Amniotic stem cell (primary cell): Measurements from ENCODE around the gene NOSTRIN.
"Not testable (repeated sequence)": the region's sequence is repeated elsewhere in the genome, so short reads cannot be mapped to it uniquely, and the experiment has no call there.

Experiments used
- DNase-seq: peaks from one replicate; lab custom pipeline; 2025; lab: John Stamatoyannopoulos, UW

The NOSTRIN gene

DNA sequence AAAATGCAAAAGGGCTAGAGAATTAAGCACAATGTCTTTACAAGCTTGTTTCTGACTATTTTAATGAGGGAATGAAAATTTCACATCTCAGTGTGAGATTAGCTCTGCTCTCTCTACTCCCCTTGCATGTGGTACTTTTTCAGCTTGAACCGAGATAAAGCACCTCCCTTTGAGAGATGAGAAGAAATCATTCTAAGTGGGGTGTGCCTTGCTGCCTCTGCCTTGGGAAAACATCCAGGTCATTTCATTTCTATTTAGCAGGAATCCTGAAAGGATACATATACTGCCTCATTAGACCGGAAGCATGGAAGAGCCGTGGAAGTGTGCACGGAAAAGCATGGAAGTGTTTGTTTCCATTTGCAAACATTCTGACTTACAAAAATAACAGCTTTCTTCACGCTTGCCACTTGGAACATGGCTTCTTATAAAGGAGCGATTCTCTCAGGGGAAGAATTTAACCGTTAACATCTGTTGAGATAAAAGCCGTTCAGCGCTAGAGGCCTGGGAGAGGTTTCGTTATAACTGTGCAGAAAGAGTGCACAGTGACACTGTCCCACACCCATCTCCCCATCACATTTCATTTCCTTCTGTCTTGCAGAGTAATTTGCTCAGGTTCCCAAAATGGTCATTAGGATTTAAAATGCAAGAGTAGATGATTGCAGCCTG, 16.7 kb downstream of the NOSTRIN start:
- DNase-seq = no peak

DNA sequence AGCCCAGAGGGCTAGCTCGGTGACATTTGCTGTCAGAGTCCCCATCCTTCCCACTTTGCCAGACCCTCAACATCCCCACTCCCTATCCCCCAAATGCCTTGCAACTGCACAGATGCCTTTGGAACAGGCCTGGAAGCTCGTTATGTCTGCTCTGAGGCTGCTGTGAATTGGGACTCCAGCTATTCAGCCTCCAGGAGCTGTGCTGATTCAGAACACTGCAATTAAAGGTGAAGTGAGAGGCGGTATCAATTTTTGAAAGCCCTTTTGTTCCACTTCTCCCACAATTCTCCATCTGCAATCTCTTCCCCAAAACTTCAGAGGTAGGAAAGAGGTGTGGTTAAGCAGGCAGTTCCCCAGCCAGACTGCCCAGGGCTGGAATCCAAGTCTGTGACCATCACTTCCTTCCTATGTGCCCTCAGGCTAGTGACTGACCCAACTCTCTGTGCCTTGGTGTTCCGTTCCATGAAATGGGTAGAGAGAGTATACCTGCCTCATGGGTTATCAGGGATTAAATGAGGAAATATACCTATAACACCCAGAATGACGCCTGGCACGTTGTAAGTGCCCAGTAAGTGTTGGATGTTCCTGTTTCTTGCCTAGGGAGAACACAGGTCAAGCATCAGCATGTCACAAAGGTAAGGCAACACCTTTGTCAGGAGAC, 17.5 kb downstream of the NOSTRIN start:
- DNase-seq = no peak

GRCh38 chr2:168821577-168821976, 19.1 kb downstream of the NOSTRIN start:
- no peak for DNase-seq

DNA sequence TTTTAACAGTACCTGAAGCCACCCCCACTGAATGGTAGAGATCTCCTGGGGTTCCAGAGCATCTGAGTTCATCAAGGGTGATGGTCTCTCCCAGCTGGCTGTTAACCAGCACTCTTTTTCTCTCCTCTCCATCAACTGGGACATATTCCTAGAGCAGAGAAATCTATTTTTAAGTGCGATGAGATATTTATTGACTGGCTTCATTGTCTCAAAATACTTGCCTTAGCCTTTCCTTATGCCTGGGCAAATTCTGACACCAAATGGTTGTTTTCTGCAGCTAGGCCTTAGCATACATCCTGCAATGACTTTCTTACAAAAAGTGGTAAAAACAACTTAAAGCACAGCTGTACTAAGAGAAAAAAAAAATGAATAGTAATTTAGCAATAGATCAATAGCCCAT, 19.6 kb downstream of the NOSTRIN start:
- no peak for DNase-seq

DNA sequence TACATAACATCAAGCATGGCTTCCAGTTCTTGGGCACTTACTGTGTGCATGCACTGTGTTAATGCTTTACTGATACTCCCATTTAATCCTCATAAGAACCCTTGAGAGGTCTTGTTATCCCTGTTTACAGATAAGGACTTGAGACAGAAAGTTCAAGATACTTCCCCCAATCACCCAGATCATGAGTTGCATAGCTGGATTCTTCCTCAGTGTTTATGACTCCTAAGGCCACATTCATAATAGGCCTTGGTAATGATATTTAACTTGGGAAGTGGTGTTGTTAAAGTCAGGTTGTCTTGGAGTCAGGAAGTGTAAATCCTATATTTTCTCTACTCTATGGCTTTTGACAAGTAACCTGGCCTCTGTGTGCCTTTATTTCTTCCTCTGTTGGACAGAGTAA, 22.7 kb downstream of the NOSTRIN start:
- no peak for DNase-seq

GRCh38 chr2:168830958-168831357, 28.5 kb downstream of the NOSTRIN start:
- DNase-seq = no peak

GRCh38 chr2:168831662-168832061, 29.2 kb downstream of the NOSTRIN start:
- DNase-seq = no peak

DNA sequence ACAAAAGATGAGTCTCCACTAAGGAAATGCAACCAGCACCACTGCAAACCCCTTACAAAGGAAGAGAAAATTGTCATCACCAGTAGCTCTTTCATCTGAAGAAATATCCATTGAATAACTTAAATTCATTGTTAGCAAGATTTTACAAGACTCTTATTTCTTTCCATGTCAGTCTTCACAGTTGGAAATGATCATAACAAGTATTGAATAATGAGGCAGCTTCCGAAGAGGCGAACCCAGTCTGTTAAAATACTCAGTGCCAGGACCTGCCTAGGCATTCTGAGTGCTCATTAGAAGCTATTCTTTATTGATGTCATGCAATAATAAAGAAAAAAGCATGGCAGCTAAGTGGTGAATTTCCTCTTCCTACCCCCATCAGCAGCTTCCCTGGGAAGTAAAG, 33.5 kb downstream of the NOSTRIN start:
- DNase-seq = no peak

- no peak for DNase-seq
Observed at GRCh38 chr2:168841445-168841844, 39.0 kb downstream of the NOSTRIN start.

DNA sequence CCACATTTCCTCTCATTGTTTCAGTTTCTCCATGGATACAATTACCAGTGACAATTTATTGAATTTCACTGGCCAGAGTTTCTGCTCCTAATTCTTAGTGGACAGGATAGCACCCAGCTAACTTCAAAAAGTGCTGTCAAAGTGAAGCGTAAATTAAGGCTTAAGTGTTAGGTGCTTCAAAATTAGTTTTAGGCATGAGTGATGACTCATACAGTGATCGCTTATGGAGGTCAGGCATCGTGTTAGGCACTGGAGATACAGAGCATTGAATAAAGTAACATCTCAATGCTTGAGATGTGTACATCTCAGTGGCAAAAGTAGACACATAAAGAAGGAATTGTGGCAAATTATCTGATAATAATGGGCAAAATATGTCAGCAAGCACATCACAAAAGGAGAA, 40.8 kb downstream of the NOSTRIN start:
- DNase-seq = no peak

DNA sequence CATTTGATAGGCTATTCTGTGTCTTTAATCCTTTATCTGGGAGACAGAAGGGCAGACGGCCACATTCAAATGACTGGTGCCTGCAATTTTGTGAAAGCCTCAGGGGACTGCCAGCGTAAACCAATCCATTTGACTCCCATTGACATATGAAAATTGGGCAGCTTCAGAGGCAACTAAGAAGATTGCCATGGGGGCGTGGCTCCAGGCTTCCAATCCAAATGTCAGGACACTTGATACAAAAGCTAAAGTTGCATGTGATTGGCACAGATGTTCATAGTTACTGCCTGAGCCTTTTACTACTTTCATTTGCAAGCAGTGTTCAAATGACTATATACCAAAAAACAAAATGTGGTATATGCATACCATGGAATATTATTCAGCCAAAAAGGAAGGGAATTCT, 45.8 kb downstream of the NOSTRIN start:
- no peak for DNase-seq

DNA sequence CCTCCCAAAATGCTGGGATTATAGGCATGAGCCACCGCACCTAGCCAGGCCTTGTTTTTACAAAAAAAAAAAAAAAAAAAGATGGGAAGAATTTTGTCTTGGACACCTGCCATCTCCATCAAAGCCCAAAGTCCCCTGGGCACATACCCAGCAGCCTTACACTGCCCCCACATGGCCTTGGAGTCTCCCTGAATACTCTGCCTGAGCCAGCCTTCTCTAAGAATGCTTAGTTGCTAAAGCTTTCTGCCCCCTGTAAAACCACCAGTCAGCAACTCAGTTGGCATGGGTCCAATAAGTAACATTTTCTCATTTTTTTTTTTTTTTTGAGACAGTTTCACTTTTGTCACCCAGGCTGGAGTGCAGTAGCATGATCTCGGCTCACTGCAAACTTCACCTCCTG, 47.2 kb downstream of the NOSTRIN start:
- no peak for DNase-seq

- DNase-seq = no peak
Observed at GRCh38 chr2:168850846-168851245, 48.4 kb downstream of the NOSTRIN start.

DNA sequence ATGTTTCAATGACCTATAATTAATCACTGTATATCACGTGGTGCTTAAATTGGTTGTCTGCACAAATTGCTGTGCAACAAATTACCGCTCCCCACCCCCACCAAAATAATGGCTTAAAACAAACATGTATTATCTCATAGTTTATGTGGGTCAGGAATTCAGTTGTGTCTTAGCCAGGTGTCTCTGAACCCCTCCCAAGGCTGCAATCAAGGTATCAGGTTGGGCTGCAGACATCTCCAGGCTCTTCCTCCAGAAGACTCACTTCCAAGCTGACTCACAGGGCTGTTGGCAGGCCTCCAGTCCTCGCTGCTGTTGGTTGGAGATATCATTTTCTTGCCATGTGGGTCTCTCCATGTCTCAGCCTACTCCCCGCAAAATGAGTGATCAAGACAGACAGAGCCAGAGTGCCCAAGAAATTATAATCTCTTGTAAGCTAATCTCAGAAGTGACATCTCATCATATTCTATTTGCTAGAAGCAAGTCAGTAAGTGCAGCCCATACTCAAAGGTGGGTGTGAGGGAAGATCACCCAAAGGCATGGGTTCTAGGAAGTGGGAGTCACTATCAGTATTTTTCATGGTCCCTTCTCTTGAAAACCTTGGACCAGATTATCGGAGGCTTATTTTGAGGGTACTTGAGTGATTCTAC, 49.4 kb downstream of the NOSTRIN start:
- no peak for DNase-seq

- DNase-seq = no peak
Observed at GRCh38 chr2:168852481-168852880, 50.0 kb downstream of the NOSTRIN start.

DNA sequence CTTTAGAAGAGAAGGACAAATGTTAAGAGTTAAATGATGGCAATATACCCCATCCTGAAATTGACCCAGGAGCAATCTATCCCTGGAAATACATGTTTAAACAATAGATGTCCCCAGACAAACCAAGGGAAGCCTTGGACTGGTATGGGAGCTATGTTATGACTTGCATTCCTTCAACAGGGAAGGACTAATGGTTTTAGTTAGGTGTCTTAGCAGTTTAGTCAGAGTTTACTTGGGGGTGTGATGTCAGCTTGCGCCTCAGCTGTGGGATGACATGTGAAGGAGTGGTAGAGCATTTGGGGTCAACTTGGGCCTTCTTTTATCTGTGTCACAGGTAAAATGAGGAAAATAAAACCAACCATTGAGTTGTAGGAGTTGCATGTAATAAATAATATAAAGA, 51.0 kb downstream of the NOSTRIN start:
- DNase-seq = no peak

GRCh38 chr2:168854651-168855050, 52.2 kb downstream of the NOSTRIN start:
- no peak for DNase-seq

DNA sequence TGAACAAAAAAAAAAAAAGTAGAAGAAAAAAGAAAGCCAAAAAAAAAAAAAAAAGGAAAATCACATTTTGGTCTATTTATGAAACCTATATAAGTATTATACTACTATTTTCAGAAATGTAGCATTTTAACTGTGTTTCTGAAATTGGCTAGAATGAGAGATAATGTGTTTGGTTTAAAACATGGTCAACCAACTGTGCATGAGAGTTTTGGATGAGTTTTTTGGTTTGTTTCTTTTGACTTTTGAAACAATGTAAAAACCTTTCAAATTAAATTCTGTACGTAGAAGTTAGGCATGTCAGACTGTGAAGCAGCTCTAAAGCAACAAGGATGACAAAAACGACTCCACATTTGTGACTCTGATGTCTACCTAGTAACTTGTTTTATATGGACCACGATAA, 53.2 kb downstream of the NOSTRIN start:
- DNase-seq = no peak

GRCh38 chr2:168858146-168858545, 55.7 kb downstream of the NOSTRIN start:
- no peak for DNase-seq

DNA sequence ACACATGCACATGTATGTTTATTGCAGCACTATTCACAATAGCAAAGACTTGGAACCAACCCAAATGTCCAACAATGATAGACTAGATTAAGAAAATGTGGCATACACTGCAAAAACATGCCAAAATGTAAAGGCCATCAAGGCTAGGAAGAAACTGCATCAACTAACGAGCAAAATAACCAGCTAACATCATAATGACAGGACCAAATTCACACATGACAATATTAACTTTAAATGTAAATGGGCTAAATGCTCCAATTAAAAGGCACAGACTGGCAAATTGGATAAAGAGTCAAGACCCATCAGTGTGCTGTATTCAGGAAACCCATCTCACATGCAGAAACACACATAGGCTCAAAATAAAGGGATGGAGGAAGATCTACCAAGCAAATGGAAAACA, 64.7 kb downstream of the NOSTRIN start:
- not testable (repeated sequence) for DNase-seq

DNA sequence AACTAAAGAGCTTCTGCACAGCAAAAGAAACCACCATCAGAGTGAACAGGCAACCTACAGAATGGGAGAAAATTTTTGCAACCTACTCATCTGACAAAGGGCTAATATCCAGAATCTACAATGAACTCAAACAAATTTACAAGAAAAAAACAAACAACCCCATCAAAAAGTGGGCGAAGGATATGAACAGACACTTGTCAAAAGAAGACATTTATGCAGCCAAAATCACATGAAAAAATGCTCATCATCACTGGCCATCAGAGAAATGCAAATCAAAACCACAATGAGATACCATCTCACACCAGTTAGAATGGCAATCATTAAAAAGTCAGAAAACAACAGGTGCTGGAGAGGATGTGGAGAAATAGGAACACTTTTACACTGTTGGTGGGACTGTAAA, 67.9 kb downstream of the NOSTRIN start:
- DNase-seq = not testable (repeated sequence)

- not testable (repeated sequence) for DNase-seq
Observed at GRCh38 chr2:168870824-168871223, 68.4 kb downstream of the NOSTRIN start.

GRCh38 chr2:168874368-168875054, 72.1 kb downstream of the NOSTRIN start:
- DNase-seq = no peak
